ENCODE results near the gene DNPH1. TPM values are rescaled to one million over a fixed set of nuclear protein-coding genes. Genes with fewer than 3 reads are reported as not detected.

Gene DNPH1
- total and polyA plus RNA-seq, 2 of the 8 experiments (the other 6 are each of a cell fraction or from before 2014, with no cell fraction given): 33.9 to 134 TPM

GRCh38 chr6:43250992-43251373 lies 21.7 kb upstream of the DNPH1 start:
- ChIA-PET POLR2A (ENCODE audit: partially characterized antibody) (interaction anchor here (0.9 to 1.1 kb wide), 3 partner anchors 21 to 26 kb away, joined by 3 read pairs; partner anchors contain the start of gene DNPH1), CTCF (ENCODE audit: partially characterized antibody) (interaction anchor here (0.8 to 1.6 kb wide), 6 partner anchors 11 to 105 kb away, joined by 3 to 7 read pairs (median 3); partner anchors contain the start of gene DNPH1)
- Histone ChIP-seq H3K9me3 (ENCODE audit: insufficient read depth in 2 of 2, low read depth in 1 of 2, low read length in 1 of 2) (no peaks in the 10 kb centered on the region), H3K4me3 (ENCODE audit: extremely low read depth in 1 of 4, insufficient read depth in 2 of 4, low read depth in 3 of 4, low read length in 4 of 4) (no peak overlapping the region), H4K91ac (replicated peaks; ENCODE audit: insufficient read length, low read length) (no peak overlapping the region), H3K56ac (replicated peaks; ENCODE audit: insufficient read length, low read depth, low read length) (no peak overlapping the region), H2BK20ac (ENCODE audit: low read length) (no peak overlapping the region), H2BK15ac (ENCODE audit: low read length) (no peak overlapping the region), H3K79me1 (ENCODE audit: low read depth, low read length) (no peaks in the 10 kb centered on the region), H3K27me3 (replicated peaks in 1 of 4; ENCODE audit: control insufficient read depth in 3 of 4, extremely low read depth in 1 of 4, insufficient read depth in 3 of 4, low read length in 3 of 4) (peaks cover 0 to 5% (median 2%) of the 10 kb centered on the region in 4 experiments; a peak in 3 of 7 replicates), H3K4me2 (ENCODE audit: insufficient read depth in 1 of 2, low read depth in 2 of 2, low read length in 2 of 2) (no peak overlapping the region; a peak in 1 of 4 replicates), H4K8ac (ENCODE audit: extremely low read depth, insufficient read depth, low read length) (no peak overlapping the region), H4K5ac (ENCODE audit: insufficient read length, low read depth, low read length) (no peak overlapping the region), H3K14ac (ENCODE audit: insufficient read length) (no peak overlapping the region), H3K4me1 (replicated peaks in 1 of 4; ENCODE audit: control insufficient read depth in 3 of 4, insufficient read depth in 4 of 4, low read length in 3 of 4) (peaks cover 3 to 7% (median 4%) of the 10 kb centered on the region in 4 experiments), H3K23ac (ENCODE audit: insufficient read length) (no peak overlapping the region), H3K9ac (replicated peaks in 1 of 4; ENCODE audit: extremely low read depth in 1 of 4, low read depth in 3 of 4, low read length in 3 of 4) (peak overlapping the region in 1 of 4 experiments; percentile 11; a peak in 2 of 7 replicates), H4K20me1 (replicated peaks in 1 of 2; ENCODE audit: control insufficient read depth in 1 of 2, insufficient read depth in 2 of 2, low read length in 2 of 2) (no peaks in the 10 kb centered on the region), H3K18ac (ENCODE audit: extremely low read depth, low read length) (no peak overlapping the region), H3K4ac (replicated peaks; ENCODE audit: insufficient read length, low read depth, low read length) (no peak overlapping the region), H3K27ac (ENCODE audit: low read depth, low read length) (no peak overlapping the region), H3K36me3 (ENCODE audit: control insufficient read depth in 2 of 4, insufficient read depth in 4 of 4, low read length in 3 of 4) (no peaks in the 10 kb centered on the region), H3K23me2 (ENCODE audit: low read depth, low read length) (peaks cover 14% of the 10 kb centered on the region; the same call in 1 of the 2 replicates), H2AK5ac (ENCODE audit: low read depth, low read length) (no peak overlapping the region), H2BK5ac (ENCODE audit: low read depth, low read length) (no peak overlapping the region), H2BK12ac (ENCODE audit: low read depth, low read length) (no peak overlapping the region), H2AFZ (ENCODE audit: low read length) (no peak overlapping the region; the same call in 1 of the 2 replicates), H3K79me2 (ENCODE audit: control insufficient read depth in 1 of 2, insufficient read depth in 2 of 2, low read length in 2 of 2) (no peaks in the 10 kb centered on the region), H2BK120ac (replicated peaks; ENCODE audit: low read depth, low read length) (no peak overlapping the region)
- FAIRE-seq (no peak), DNase-seq (ENCODE audit: low read depth in 1 of 2, low spot score in 2 of 2) (no peak)
- 65% methylated on average over 7 of the region's 8 CpGs; no CpG with 5 or more reads in 1 of the 2 experiments for WGBS, 2 experiments (ENCODE audit: extremely low coverage in 1 of 2, insufficient coverage in 1 of 2, insufficient read length in 1 of 2, insufficient replicate concordance in 2 of 2, low coverage in 1 of 2, low lambda C conversion rate in 2 of 2, missing lambda C conversion rate in 1 of 2)
- TF ChIP-seq EZH2 (IDR thresholded peaks at IDR 0.05; ENCODE audit: low read depth, low read length, severe bottlenecking) (no peak), TAF7 (optimal IDR thresholded peaks at IDR 0.05; ENCODE audit: borderline replicate concordance, low read depth, low read length) (no peak), SUZ12 (IDR thresholded peaks at IDR 0.05; ENCODE audit: low read length) (no peak), CHD1 (IDR thresholded peaks at IDR 0.05; ENCODE audit: low read depth, low read length) (no peak)
